ENCODE measurements around the gene GJA1.
"Not testable (repeated sequence)": the region's sequence is repeated elsewhere in the genome, so short reads cannot be mapped to it uniquely, and the experiment has no call there.

GJA1 gene

GRCh38 chr6:121435444-121436069 lies at the start of gene GJA1:
Gene GJA1, plus strand, starts transcription at chr6:121435646. Its CDS starts 11,202 bp downstream, at chr6:121446848.
- peak in 9 of 58 donors; percentile 10 to 73 (median 18) for DNase-seq

GRCh38 chr6:121386551-121386950 lies 48.9 kb upstream of the GJA1 start:
- DNase-seq = not testable (repeated sequence)

GRCh38 chr6:121389419-121389818 lies 46.0 kb upstream of the GJA1 start:
- no peak for DNase-seq

DNA sequence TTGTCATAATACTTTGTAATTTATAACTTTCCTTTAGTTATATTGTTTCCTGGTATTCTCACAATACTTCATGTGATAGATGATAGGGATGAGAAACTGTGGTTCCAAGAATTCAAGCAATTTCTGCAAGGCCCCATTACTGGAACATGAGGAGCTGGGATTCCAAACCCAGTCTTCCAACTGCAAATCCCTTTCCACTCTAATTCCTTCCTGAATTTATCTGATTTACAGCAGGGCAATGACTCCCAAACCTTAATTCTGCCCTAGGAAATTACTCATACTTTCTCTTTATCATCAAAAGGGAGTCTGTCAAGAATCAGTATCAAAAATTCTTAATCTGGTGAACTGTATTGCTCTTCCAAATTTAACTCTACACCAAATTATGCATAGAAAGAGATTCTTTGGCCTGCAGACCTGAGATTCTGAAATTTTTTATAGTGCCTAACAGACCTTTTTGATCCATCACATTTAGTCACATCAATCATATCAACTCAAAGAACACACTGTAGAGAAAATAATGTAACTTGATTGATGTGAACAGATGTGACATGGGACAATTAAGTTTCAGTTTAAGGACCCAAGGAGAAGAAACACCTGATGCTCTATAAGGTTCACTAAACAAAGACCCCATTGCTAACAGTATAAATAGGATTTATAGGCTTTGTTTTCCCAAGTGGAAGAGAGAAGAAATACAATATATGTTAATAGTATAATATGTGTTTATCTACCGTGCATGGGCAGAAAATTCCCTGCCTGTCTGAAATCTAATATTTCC lies 41.5 kb upstream of the GJA1 start:
- no peak for DNase-seq

DNA sequence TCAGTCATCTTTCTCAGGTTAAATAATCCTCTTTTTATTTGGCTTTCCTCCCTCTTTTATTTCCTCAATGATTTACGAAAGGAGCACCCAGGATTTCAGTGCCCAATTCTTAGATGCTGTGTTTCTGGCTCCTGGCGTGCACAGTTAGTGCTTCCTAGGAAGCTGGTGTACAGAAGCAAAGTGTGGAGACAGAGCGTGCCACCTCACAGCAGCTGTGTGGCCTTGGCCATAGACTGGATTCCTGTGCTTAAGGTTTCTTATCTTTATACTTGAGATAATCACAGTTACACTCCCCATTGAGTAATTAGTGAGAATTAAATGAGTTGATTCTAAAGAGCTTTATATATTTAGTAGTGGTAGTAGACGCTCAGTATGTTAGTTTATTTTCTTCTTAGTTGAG lies 39.7 kb upstream of the GJA1 start:
- no peak for DNase-seq

DNA sequence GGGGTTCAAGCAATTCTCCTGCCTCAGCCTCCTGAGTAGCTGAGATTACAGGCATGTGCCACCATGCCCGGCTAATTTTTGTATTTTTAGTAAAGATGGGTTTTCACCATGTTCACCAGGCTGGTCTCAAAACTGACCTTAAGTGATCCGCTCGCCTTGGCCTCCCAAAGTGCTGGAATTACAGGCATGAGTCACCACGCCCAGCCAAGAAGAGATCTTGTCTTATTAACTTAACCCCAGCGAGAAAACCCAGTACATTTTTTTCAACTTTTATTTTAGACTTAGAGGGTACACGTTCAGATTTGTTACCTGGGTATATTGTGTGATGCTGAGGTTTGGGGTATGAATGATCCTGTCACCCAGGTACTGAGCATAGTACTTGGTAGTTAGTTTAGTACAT lies 38.3 kb upstream of the GJA1 start:
- DNase-seq = not testable (repeated sequence)

DNA sequence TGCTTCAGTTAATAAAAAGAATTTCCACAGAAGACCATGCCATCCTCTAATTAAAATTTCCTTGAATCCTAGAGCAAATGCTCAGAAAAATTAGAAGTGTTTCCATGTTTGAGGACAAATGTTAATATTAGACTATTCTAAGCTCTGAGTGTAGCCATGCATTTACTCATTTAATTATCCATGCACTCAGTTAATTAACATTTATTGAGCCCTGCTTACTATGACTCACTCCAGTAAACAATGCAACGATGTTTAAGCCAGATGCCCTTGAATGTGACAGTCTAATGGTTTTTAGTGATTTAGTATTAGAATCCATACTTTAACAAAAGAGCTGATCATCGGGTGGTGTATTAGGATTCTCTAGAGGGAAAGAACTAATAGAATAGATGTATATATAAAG lies 37.3 kb upstream of the GJA1 start:
- DNase-seq = no peak

GRCh38 chr6:121399966-121400365 lies 35.5 kb upstream of the GJA1 start:
- no peak for DNase-seq

DNA sequence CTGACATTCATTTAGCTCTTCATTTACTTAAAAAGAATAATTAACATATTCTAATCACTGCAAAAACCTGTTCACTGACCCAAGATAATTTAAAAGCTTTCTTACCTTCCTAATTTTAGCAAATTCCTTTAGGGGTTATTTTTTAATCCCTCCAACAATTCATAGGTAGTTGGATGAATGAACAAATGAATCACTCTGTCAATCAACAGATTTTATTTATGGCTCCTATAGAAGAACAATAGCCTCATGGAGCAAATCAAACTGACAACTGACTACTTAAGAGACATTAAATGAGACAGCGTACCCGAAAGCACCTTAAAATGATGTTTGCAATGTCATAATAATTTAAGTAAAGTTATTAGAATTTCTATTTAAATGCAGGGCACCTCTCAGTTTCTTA lies 31.5 kb upstream of the GJA1 start:
- no peak for DNase-seq

DNA sequence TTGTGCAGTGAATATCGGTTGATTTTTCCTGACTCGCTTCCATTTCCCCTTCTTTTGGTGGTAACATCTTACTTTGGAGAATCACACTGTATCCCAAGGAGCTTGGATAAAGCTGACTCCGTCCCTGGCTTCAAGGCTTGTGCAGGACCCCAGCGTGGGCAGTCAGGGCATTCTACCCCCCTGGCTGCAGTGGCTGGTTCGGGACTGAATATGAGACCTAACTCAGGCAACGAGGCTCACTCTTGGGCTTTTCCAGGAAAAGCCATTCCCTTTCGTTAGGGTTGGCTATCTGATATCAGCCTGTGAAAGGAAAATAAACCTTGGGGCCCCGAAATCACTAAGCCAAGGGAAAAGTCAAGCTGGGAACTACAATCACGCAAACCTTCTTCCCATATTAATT lies 30.1 kb upstream of the GJA1 start:
- DNase-seq = no peak

DNA sequence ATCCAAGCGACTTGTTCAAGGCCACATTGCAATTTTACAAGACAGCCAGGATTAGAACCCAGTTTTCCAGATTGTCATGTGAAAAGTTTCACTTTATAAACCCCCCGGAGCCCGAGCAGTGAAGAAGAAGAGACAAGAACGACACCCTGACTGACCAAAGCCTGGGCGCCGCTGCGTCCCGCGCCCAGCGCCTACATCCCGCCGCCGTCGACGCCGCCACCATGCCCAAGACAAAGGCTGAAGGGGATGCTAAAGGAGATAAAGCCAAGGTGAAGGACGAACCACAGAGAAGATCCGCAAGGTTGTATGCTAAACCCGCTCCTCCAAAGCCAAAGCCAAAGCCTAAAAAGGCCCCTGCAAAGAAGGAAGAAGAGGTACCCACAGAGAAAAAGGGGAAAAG lies 27.1 kb upstream of the GJA1 start:
- no peak for DNase-seq

GRCh38 chr6:121413879-121414278 lies 21.6 kb upstream of the GJA1 start:
- DNase-seq = no peak

- DNase-seq = no peak
Observed at GRCh38 chr6:121418346-121418745, 17.1 kb upstream of the GJA1 start.

GRCh38 chr6:121426686-121427085 lies 8.8 kb upstream of the GJA1 start:
- no peak for DNase-seq

DNA sequence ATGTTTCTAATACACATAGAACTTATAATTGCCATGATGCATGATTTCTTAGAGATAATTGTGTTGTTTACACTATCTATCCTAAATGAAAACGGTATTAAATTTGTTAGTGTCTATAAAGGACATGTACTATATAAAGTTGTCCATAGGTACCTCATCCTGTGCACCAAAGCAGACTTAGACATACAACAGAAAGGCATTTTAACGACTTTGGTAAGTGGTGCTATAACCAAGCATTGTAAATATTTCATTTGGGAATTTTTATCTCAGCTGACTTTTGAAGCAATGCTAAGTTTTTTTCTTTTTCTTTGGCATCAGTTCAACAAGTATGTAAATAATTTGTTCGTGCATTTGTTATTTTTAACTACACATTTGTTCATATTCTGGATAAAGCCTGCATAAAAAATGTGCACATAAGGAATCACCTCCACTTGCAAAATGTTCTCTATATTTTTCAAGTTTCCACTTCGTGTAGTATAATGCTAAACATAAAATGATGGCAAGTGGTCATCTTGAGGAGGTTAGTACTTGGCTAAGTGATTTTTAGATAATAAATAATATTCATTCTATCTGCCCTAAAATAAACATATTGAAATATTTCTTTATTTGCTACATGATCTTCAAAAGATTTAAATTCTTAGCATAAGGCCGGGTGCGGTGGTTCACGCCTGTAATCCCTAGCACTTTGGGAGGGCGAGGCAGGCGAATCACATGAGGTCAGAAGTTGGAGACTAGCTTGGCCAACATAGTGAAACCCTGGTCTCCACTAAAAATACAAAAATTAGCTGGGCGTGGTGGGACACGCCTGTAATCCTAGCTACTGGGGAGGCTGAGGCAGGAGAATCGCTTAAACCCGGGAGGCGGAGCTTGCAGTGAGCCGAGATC lies 6.3 kb upstream of the GJA1 start:
- no peak for DNase-seq

DNA sequence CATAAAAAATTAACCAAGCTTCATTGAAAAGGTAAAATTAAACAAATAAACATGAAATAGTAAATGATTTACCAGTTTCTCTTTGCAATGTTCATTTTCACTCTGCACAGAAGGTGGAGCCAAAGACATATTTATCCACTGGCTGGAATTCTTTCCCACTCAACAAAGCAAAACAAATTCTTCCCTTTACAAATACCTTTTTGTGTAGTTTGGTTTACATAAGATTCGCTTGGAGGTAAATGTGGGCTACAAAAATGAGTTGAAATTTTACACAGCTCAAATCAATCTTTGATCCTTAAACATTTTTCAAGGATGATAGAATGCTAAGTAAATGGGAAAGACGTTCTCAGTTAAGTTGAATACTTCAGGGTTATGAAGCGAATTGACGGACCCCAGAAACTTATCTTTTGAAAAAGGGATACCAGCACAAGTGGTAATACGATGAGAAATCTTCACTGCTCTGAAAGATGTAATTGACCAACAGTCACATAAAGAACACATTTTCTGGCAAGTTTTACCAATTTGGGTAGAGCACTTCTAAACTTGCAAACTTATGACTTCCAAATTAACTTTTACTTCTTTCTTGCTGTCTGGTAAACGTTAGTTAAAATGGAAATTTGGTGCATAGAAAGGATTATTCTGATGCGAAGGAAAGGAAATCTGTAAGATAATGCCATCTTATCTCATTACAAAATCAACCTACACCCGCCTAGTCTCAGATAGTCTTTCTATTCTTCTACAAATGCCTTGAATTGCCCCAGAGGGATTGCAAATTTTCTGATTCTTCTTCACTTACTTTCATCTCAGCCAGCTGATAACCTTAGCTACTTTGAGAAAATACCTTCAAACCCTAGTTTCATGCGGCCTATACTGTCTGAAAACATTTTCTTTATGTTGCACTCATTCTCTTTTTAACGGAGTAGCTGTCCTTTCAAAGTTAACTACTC lies 4.7 kb upstream of the GJA1 start:
- peak in 2 of 58 donors; percentile 29 to 32 for DNase-seq

DNA sequence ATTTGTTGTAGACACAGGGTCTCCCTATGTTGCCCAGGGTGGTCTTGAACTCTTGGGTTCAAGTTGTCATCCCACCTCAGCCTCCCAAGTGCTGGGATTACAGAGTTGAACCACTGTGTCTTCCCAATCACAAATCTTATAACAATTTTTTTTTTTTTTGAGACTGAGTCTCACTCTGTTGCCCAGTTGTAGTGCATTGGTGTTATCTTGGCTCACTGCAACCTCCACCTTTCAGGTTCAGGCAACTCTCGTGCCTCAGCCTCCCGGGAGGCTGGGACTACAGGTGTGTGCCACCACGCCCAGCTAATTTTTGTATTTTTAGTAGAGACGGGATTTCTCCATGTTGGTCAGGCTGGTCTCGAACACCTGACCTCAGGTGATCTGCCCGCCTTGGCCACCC lies 3.7 kb upstream of the GJA1 start:
- DNase-seq = not testable (repeated sequence)

- no peak for DNase-seq
Observed at GRCh38 chr6:121434037-121434770, 1.2 kb upstream of the GJA1 start.

GRCh38 chr6:121436274-121436857 lies 920 bp downstream of the GJA1 start:
- DNase-seq = no peak

Measured in anterior cingulate cortex (tissue), 58 donors.